AML-193 (cell line): ENCODE results near the gene ST6GALNAC3.
"Not testable (repeated sequence)": the region's sequence is repeated elsewhere in the genome, so short reads cannot be mapped to it uniquely, and the experiment has no call there.

Experiments used
- DNase-seq, 2 experiments: peaks; one replicate each; lab custom pipeline; 2025; lab: John Stamatoyannopoulos, UW

ST6GALNAC3 gene

DNA sequence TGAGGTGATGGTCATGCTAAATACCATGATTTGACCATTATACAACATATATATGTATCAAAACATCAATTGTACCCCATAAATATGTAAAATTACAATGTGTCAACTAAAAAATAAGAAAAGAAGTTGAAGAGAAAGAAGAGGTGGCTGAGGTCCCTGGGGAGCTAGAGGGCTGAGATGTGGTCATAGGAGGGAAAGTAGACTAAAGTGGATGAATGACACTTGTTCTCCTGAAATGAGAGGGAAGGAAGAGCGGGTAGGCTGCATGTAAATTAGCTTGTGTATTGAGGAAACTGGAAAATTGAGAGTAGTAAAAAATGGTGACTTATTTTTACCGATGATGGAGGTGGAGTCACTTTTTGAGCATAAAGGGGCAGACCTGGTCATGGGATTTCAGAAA is 117.0 kb downstream of the ST6GALNAC3 start:
- no peak for DNase-seq

DNA sequence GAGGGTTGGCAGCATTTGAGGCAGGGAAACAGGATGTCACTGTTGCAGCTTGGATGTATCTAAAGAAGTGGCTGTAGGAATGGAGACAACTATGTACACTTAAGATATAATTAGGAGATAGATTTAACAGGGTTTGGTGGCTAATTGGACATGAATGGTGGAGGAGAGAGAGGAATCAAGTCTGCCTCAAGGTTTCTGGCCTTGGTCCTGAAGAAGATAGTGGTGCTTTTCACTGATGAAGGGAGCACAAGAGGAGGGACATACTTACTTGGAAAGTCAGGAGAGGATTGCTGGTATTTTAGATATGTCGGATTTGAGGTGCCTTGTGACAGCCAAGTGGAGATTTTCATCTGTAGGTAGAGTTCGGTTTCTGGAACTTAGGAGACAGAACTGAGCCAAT is 123.9 kb downstream of the ST6GALNAC3 start:
- DNase-seq = no peak

DNA sequence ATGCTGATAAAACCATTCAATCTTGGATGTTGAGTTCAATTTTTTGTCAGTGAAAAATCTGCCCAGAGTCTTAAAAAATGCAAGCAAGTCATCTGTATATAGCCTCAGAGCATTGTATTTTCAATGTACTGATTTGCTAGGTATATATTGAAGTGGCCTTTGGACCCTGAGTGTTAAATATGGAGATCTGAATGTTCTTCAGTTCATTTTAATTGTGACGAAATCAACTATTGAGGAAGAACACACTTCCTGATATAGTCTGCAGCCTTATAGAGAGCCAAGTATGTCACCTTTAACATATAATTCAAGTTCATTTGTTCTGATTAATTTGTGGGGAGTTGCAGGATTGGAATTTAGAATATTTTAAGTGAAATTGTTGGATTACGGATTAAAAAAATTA is 128.1 kb downstream of the ST6GALNAC3 start:
- DNase-seq = peak in 1 of 2 experiments; percentile 12

DNA sequence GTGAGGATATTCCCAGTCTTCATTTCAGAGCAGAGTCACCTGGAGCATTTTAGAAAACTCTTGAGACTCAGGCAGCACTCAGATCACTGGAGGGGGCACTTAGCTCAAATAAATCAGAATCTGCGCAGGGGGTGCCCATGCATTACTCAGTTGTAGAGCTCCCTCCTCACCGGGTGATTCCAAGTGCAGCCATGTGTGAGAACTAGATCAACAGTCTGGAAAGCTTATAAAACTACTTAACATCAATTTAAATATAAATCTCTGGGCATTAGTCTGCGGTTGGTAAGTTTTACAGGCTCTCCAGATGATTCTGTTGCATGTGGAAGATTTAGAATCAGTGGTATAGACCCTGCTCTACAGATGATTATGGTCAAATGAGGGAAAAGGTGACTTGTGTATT is 128.6 kb downstream of the ST6GALNAC3 start:
- DNase-seq = no peak

DNA sequence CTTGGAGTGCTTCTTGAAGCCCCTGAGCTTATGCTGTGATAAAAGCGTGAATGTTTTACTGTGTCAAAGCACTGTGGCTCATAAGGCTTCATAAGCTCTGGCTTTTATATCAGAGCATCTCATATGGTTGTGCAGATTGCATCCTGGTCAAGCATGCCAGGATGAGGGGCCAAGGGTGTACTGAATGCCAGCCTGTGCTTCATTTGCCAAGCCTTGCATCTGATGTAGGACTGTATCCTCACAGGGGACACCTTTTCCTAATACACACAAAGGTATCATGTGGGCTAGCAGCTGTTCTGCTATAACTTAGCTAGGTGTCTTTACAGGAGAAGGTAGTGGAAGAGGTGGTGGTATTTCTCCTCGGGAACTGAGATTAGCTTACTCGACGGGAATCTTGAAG is 134.7 kb downstream of the ST6GALNAC3 start:
- no peak for DNase-seq

DNA sequence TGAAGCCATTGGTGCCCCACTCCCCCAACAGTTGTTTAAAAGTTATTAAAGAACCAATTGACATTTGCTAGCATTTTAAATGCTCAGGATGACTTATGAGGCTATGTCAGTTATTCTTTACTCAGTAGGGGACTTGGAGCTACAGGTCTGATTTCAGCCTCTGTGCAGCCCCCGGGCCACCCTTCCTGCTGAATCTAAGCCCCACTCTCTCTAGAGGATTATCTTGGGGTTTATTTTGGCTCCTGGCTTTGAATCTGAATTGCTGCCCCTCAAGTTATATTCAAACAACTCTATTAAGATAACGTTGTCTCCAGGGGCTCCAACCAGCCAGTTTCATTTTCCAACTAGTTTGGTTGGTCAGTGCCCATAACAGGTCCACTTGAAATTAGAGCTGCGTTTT is 135.1 kb downstream of the ST6GALNAC3 start:
- DNase-seq = no peak

DNA sequence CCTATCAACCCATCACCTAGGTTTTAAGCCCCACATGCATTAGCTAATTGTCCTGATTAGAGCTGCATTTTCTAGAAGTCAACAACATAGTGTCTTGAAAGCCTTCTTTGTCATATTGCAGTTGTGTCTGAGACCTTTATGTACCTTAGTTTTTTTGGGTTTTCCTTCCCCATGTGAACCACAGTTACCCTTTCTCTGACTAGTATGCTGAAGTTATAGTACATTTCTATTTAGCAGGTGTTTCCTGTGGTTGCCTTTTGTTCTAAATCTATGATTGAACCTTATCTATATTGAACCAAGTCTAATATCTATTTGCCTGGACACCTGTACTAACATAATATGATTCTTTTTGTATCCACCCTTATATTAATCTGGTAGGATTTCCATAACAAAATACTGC is 135.6 kb downstream of the ST6GALNAC3 start:
- DNase-seq = no peak

DNA sequence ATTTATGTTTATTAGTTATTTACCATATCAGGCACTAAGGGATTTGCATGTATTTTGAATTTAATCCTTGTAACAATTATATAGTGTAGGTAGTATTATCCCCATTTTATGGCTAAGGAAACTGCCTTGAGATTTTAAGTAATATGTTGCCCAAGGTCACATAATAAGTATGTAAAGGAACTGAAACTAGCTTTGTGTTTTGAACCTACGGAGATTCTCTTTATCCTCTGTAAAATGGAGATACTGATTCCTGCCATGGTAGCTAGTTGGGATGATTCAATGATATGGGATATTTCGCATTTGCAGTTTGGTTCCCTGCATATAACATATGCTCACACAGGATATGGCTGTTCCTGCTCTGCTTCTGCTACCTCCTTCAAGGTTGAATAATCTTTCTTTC is 144.3 kb downstream of the ST6GALNAC3 start:
- DNase-seq = no peak

DNA sequence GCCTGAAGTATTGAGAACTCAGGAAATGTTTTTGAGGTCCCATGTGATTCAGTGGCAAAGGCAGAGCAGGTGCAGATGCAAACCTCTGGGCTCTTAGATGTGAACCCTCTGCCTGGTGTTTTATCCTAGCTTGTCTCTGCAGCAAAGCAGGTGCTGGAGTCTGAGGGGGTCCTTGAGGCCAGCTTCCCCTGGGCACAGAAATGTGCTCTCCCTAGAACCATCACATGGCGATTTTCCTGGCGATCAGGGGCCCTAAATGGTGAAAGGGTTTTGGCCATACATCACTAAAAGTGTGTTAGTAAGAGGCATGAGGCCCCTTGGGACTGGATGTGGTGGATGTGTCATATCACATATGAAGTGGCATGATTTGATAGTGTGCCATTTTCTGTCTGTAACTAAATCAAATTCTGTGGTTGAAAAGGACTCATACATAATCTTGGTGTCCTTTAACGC is 144.8 kb downstream of the ST6GALNAC3 start:
- no peak for DNase-seq

DNA sequence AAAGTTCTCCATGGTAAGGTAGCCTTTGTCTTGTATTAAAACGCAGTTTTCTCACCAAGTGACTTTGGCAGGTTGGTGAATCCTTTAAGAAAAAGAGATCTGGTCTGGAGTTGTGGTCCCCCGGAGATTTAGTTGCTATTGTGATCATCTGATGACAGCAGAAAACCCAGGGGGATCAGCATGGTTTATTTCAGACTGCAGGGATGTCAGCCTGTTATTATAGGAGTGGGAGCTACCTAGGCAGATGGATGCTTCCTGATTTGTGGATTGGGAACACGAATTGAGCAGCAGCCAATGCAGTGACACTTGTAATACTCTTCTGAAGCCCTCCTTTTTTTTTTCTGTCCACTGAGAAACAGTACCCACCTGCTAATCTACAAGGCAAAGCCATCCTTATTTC is 150.2 kb downstream of the ST6GALNAC3 start:
- DNase-seq = no peak

DNA sequence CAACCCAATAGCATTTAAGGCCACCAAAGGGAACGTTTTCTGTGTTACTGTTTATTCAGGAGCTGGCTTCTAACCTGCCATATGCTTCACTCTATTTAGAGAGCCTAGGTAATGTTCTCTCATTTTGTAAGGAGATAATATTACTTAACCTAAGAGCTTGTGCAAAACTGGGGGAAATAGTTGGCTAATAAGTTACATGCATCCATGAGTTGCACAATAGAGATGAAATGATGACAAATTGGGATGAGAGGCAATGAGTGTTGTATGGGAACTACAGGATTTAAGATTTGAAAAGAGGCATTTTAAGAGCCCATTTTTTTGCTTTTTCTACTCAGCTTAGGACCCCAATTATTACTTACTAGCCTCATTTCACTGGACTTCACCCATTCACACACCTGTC is 151.0 kb downstream of the ST6GALNAC3 start:
- DNase-seq = peak; percentile 56 to 75

DNA sequence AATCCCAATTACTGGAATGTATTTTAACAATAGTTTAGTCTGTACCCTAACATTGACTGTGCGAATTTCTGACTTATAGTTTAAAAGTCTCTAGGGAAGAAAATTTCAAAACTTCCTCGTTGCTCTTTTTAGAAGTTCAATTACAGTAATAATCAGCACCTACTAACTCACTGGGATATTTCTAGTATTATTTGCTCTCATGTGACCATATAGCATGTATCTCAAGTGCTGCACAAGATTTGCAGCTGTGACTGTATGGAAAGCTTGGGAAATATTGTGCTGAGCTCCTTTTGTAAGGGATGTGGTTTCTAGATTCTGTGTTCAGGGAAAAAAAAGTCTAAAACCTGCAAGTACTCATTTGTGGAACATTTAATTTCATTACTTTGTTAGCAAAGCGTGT is 153.1 kb downstream of the ST6GALNAC3 start:
- no peak for DNase-seq

DNA sequence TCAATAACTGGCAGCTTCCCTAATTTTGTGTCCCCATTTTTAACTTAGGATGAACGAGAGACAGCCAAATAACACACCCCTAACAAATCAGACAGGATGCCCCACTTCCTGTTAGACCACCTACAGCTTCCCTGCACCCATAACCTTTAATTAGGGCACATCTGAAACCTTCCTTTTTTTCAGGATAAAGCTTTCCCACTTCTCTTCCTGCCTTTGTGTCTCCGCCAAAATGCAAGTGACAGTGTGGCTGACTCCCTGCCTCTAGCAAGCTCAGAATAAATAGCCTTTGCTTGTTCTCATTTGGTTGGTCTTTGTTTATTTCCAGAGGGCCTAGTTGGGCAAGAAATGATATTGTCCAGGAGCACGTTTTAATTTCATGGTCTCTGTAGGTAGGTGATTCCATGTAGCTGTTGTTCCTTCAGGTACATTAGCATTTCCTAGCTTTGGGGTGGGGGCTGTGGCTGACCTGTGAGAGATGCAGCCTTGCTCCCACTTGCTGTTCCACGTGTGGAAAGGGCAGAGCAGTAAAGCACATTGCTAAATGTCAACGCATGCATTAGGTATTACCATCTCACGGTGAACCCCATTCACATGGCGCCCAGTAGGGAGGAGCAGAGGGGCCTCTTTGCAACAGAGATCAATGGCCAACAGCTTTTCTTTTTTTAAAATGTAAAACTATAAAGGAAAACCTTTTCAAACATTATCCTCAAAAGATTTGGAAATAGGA is 154.9 kb downstream of the ST6GALNAC3 start:
- DNase-seq = no peak

DNA sequence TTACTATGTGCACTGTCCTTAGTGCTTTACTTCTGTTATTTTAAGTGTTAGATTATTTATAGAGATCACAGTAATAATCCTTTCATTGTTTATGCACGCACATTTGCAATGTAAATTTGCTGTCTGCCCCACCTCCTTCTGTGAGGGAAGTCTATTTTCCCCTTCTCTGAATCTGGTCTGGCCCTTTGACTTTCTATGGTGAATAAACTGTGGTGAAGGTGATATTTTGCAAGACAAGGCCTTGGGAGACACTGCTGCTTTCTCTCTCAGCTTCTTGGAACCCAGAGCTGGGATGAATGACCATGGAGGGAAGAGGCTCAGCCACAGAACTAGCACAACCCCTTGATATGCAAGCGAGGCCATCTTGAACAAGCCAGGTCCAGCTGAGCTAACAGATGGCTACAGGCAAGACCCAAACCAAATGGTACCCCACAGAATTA is 156.3 kb downstream of the ST6GALNAC3 start:
- no peak for DNase-seq

DNA sequence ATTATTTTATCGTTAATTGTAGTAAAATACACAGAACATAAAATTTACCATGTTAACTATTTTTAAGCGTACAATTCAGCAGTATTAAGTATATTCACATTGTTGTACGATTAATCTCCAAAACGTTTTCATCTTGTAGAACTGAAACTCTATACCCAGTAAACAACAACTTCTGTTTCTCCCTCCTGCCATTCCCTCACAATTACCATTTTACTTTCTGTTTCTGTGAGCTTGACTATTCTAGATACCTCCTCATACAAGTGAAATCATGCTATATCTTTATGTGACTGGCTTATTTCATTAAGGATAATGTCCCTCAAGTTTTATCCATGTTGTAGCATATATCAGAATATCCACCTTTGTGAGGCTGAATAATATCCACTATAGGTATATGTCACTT is 156.8 kb downstream of the ST6GALNAC3 start:
- no peak for DNase-seq

DNA sequence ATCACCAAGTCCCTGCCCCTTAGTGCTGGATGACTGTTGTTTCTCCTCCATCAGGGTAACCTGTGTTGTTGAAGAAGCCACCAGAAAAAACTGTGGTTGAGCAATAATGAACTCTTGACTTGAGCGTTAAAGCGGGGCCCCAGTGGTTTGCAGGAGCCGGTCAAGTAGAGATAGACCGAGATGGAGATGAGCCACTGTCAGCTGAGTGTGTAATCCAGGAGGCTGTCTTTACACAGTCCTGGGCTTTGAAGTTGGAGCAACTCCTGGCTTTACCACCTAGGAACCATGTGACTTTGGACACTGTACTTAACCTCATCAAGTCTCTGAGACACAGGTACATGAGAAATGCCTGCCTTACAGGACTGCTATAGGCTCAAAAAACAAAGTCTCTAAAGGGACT is 158.1 kb downstream of the ST6GALNAC3 start:
- DNase-seq = no peak

DNA sequence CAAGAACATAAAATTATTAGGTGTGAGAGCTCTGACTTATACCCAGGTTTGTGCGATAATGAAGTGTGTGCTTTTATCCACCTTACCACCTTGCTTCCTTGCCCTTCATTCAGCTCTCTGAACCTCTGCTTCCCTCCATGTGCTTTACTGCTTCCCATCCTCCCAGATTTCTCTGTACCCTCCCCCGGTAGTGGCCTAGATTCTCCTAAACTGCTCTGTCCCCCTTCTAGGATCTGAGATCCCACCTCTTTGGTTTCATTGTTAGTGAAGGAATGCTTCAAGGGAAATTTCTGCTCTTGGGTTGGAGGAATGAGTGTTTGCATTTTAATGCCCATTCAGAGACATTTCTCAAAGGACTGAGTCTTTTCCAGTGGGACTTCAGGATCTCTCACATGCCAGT is 159.5 kb downstream of the ST6GALNAC3 start:
- no peak for DNase-seq

DNA sequence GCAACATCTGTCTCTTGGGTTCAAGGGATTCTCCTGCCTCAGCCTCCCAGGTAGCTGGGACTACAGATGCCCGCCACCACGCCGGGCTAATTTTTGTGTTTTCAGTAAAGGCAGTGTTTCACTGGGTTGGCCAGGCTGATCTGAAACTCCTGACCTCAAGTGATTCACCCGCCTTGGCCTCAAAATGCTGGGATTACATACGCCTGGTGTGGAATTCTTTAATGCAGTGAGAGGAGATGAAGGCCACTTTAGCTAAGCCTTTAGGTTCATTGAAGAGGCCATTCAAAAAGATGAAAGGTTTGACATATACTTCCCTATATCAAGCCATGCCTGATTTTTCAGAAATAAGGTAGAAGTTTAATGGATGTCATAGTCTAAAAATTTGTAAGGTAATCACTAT is 162.7 kb downstream of the ST6GALNAC3 start:
- no peak for DNase-seq

DNA sequence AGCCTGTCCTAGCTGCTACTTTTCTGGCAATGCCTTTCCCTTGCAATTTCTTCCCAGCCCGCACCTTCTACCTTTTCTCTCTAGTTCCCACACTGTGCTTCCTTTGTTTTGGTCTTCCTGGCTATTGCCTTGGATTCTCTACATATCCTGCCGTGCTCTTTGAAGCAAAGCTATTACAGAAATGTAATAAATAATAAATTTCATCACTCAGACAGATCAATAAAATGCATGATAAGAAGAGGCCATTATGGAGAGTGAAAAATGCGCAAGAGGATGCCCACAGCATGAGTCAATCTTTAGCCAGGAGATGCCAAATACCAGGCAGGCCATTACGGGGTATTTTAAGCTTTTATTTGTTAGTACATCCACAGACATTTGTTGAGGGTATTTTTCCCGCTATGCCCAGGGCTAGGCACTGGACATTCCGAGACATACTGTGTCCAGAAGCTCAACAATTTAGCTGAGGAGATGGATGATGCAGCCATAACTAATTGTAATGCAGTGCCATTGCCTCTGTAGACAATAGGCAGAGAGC is 163.6 kb downstream of the ST6GALNAC3 start:
- DNase-seq = no peak

DNA sequence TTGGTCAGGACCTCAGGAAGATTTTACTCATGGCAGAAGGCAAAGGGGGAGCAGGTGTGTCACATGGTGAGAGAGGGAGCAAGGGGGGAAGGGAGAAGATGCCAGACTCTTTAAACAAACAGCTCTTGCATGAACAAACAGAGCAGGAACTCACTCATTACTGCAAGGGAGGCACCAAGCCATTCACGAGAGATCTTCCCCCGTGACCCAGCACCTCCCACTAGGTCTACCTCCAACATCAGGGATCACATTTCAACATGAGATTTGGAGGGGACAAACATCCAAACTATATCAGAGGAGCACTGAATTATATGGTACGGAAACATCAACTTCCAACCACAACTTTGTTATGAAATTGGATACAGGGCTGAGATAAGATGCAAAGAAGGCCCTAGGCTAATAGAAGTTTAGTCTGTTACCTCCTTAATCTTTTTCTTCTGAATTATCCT is 164.9 kb downstream of the ST6GALNAC3 start:
- no peak for DNase-seq

DNA sequence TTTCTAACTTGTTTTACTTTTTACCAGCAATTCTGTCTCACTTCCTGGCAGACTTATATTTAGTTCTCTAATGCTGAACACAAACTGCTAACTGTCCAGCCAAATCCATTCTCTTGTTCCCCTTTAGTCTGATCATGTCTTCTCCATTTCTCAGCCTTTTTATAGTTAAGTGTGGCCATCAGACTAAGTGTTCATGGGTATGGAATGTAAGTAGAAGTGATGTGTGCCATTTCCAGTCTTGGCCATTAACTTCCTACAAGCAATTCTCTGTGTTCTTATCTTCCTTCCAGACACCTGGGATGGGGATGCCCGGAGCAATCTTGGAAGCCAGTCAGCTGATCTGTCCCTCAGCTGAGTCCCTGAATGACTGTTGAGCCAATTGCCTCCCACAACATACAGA is 165.8 kb downstream of the ST6GALNAC3 start:
- DNase-seq = no peak

DNA sequence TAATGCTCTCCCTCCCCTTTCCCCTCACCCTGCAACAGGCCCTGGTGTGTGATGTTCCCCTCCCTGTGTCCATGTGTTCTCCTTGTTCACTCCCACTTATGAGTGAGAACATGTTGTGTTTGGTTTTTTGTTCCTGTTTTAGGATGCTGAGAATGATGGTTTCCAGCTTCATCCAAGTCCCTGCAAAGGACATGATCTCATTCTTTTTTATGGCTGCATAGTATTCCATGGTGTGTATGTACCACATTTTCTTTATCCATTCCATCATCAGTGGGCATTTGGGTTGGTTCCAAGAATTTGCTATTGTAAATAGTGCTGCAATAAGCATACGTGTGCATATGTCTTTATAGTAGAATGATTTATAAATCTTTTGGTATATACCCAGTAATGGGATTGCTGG is 168.0 kb downstream of the ST6GALNAC3 start:
- DNase-seq = not testable (repeated sequence)

DNA sequence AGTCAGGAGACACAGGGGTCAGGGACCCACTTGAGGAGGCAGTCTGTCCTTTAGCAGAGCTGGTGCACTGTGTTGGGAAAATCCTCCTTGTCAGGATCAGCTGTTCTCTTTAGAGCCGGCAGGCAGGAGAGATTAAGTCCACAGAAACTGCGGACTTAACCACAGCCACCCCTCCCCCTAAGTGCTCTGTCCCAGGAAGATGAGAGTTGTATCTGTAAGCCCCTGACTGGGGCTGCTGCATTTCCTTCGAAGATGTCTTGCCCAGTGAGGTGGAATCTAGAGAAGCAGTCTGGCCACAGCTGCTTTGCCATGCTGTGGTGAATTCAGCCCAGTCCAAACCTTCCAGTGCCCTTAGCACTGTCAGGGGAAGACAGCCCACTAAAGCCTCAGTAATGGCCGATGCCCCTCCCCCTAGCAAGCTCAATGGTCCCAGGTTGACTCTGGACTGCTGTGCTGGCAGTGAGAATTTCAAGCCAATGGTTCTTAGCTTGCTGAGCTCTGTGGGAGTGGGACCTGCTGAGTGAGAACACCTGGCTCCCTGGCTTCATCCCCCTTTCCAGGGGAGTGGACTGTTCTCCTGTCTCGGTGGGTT is 172.8 kb downstream of the ST6GALNAC3 start:
- no peak for DNase-seq

DNA sequence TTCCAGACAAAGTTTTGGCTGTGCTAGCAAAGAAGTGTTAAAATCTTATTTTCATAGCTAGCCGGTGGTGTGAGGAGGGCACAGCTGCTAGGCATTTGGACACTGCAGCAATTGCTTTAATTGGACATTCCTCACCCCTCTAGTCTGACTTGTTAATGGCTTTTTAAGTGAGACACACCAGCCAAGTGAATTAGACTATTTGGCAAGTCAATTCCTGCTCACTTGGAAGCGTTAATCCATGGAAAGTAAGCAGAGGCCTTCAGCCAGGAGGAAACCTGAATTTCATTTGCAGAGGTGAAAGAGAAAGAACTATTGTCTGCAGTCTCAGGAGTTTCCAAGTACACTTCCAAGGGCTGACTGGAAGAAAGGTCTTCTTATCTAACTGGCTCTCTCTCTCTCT is 175.7 kb downstream of the ST6GALNAC3 start:
- no peak for DNase-seq
